Posterior vena cava (tissue), 2 donors: ENCODE data around the gene SIN3A. TPM values are rescaled to one million over a fixed set of nuclear protein-coding genes. Genes with fewer than 3 reads are reported as not detected.
A peak's percentile ranks its signal among the peaks of the same experiment; 100 is the strongest.
"Not testable (repeated sequence)": the region's sequence is repeated elsewhere in the genome, so short reads cannot be mapped to it uniquely, and the experiment has no call there.

Experiments
- DNase-seq: peaks from one replicate; pipeline ENCODE4 v3.0.0-alpha.2; 2020; ENCODE audit warnings: low spot score
- intact Hi-C, 2 donors: fragments of 100-400 bp; cut with DNase I; formaldehyde crosslinking; loops; one replicate each; pipeline versions ENCODE4 v1.14.1 to v1.14.2; 2022 to 2023
- total RNA-seq, 2 donors: library from RNA; stranded (reverse); fragmentation: NEBNext Ultra II Directional; extraction: Animal tissue kit (Norgen Biotek cat#: 25700); gene quantifications; one replicate each; pipeline ENCODE4 v1.2.1, GENCODE V29; 2021
- donor health status: DM: yes; HTN: yes; CAD: no.
- donor health status: DM: yes; HTN: yes; CAD: no.

SIN3A gene
- total RNA-seq, 2 donors from 2014 or later = 47.8 to 47.9 TPM

GRCh38 chr15:75452364-75452864 is 924 bp upstream of the SIN3A start:
- peak; percentile 94 for DNase-seq
- intact Hi-C loops = no loop called here

GRCh38 chr15:75451202-75451673 is 252 bp downstream of the SIN3A start:
- intact Hi-C loops = no loop called here
- no peak for DNase-seq

- intact Hi-C loops = no loop called here
- DNase-seq = peak; percentile 99
Observed at GRCh38 chr15:75450307-75451201, 936 bp downstream of the SIN3A start.

GRCh38 chr15:75449585-75450306 is 1.7 kb downstream of the SIN3A start:
- intact Hi-C loops = no loop called here
- no peak for DNase-seq

- intact Hi-C loops = not testable (repeated sequence)
Observed at GRCh38 chr15:75448171-75448570, 3.3 kb downstream of the SIN3A start.

GRCh38 chr15:75446151-75446550 is 5.3 kb downstream of the SIN3A start:
- intact Hi-C loops = no loop called here
- DNase-seq = no peak

More at GRCh38 chr15:75448171-75448570, 3.3 kb downstream of the SIN3A start:
- DNase-seq = not testable (repeated sequence)

- DNase-seq, intact Hi-C loops: not testable (repeated sequence)
Observed at GRCh38 chr15:75445324-75445723, 6.2 kb downstream of the SIN3A start.

DNA sequence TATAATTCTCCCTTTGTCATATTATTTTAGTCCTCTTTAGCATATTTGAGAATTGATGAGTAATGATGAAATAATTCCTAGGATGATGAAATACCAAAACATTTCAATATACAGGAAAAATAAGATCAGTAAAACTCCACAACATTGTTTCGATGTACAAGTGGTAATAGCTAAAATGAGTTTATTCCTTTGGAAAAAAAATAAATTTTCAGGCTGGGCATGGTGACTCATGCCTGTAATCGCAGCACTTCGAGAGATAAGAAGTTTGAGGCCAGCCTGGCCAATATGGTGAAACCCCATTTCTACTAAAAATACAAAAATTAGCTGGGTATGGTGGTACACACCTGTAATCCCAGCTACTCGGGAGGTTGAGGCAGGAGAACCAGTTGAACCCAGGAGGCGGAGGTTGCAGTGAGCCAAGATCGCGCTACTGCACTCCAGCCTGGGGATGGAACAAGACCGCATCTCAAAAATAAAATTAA is 7.5 kb downstream of the SIN3A start:
- intact Hi-C loops, DNase-seq: not testable (repeated sequence)

- DNase-seq = no peak
- intact Hi-C loops = no loop called here
Observed at GRCh38 chr15:75437721-75438120, 13.8 kb downstream of the SIN3A start.

DNA sequence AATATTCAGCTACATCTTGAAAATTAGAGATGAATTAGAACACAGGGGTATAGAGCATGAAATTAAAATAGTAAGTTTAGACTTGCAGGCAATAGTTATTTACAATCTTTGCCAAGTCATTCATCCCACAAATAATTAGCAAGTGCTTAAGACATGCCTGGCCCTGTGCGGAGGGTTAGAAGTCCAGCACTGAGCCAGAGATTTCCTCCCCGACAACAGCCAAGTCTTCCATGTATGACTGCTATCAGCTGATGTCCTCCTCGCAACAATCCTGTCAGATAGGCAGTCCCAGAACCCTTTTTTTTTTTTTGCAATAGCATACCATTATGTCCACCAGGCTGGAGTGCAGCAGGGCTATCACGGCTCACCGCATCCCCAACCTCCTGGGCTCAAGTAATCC is 14.6 kb downstream of the SIN3A start:
- DNase-seq = no peak
- intact Hi-C loops = no loop called here

GRCh38 chr15:75431682-75432081 is 19.8 kb downstream of the SIN3A start:
- intact Hi-C loops = no loop called here
- no peak for DNase-seq

DNA sequence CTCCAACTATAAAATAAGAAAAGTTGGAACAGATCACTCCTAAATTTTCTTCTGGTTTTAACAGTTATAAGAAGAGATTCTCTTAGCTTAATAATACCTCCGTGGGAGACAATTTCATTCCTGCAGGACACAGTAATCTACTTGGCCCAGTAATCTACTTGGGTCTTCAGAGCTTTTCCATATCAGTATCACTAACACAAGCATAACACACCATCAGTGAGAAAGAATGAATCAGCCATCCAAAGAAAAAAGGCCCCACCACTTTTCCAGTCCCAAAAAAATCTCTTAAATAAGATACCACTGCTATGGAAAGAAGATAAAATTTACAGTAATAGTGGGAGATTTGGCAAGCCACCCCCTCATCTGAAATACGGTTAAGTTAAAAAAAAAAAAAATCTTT is 20.2 kb downstream of the SIN3A start:
- intact Hi-C loops = no loop called here
- no peak for DNase-seq

DNA sequence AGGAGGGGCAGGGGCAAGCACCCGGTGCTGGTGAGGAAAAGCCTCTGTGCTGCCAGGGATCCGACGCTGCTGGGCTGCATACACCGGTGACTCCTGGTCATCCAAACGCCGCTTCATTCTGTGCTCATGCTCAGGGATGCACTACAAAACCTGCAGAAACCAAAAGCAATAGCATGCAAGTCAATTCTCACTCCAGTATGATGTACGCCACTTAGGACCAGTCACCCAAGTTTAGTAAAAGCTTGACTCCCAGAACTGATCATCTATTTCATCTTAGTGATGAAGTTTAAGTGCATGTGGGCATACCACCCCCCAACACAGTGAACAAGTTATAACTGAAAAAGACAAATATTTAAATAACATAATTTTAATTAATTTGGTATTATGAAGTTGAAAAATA is 21.2 kb downstream of the SIN3A start:
- intact Hi-C loops = no loop called here
- no peak for DNase-seq

GRCh38 chr15:75428152-75428551 is 23.3 kb downstream of the SIN3A start:
- no peak for DNase-seq
- intact Hi-C loops = no loop called here

DNA sequence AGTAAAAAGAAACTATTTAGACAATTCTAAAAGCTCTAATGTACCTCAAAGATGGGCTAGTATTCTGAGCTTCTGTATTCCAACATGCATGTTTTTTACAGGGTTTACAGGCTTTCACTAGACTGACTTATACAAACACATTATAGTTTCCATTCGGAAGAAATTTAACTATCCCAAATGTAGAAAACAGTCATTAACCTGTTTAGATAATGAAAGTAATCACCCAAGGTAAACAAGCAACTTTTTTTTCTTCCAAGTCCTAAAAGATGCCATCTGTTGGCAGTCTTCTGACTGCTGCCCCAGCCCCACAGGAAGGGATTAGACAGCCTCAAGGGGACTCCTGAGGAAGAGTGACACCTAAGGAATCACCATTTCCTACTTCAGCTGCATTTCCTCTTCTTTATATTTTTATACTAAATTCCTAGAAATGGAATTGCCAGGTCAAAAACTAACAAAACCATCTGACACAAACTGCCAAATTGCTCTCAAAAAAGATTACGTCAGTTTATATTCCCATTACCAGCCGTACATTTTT is 25.5 kb downstream of the SIN3A start:
- intact Hi-C loops = no loop called here
- DNase-seq = no peak

GRCh38 chr15:75422554-75422953 is 28.9 kb downstream of the SIN3A start:
- intact Hi-C loops = no loop called here
- no peak for DNase-seq

DNA sequence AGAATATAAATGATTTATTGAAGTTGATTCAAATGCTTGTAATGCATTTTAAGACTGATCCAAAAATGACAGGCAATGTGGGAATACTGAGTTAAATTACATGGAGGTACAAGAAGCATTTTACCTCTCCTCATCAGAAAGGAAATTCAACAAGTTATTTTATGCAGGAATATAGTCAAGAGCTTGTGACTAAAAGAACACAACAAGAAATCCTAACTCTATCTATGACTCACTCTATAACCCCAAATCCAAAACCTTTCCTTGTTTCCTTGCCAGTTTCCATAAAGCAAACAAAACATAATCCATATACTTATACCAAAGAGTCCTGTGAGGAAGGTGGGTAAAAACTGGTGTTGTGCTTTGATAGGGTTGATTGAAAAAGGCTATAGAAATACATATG is 30.8 kb downstream of the SIN3A start:
- intact Hi-C loops = no loop called here
- no peak for DNase-seq

DNA sequence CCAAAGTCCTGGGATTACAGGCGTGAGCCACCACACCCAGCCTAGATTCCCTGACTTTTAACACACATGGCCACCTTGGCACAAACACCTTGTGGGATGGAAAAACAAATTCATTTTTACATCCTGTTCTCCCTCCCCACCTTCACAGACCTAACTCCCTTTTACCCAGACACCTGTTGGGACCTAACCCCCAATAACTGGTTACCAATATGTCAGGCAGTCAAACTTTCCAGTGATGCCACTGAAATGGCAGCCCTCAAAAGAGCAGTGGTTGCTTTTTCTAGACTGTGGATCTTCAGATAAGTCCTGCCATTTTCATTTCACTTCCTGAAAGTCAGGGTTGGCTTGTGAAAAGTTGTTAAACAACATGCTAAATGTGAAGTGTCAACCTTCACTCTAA is 34.9 kb downstream of the SIN3A start:
- intact Hi-C loops = no loop called here
- DNase-seq = no peak

DNA sequence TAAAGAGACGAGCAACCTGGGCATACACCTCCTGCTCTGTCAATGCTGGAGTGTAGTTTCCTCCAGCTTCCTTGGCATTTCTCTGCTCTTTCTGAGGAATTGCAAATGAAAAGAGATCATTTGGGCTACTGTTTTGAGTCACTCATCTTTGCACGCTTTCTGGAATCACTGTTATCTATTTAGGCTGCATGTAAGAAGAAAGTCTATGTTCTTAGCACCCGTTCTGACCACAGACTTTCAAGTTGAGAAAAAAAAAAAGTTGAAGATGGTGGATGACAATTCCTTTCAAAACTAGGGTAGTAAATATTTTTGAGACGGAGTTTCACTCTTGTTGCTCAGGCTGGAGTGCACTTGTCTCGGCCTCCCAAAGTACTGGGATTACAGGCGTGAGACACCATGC is 41.3 kb downstream of the SIN3A start:
- intact Hi-C loops = no loop called here
- DNase-seq = no peak

- DNase-seq = no peak
- intact Hi-C loops = no loop called here
Observed at GRCh38 chr15:75407083-75407482, 44.4 kb downstream of the SIN3A start.
